Measurements from ENCODE around the gene PYROXD2. TPM values are rescaled to one million over a fixed set of nuclear protein-coding genes. Genes with fewer than 3 reads are reported as not detected.

The PYROXD2 gene
- total RNA-seq, 1 experiment from 2014 or later, result 7.0 TPM

GRCh38 chr10:98433371-98433770 is 18.4 kb upstream of the PYROXD2 start:
- CTCF ChIA-PET, result no interaction called here
- Mint-ChIP-seq H3K4me3 (ENCODE audit: low read depth, unreplicated experiment) (no peak overlapping the region), H3K4me1 (ENCODE audit: low read depth, unreplicated experiment) (peaks cover 8% of the 10 kb centered on the region), H3K9me3 (ENCODE audit: low read depth, unreplicated experiment) (no peaks in the 10 kb centered on the region), H3K36me3 (ENCODE audit: insufficient read depth, unreplicated experiment) (peaks cover 18% of the 10 kb centered on the region), H3K27ac (ENCODE audit: unreplicated experiment) (no peak overlapping the region), H3K27me3 (ENCODE audit: unreplicated experiment) (no peaks in the 10 kb centered on the region)
- DNase-seq, result no peak
- no peak for TF ChIP-seq CTCF (IDR thresholded peaks at IDR 0.05; ENCODE audit: unreplicated experiment)
- no TSS peak for BruUV-seq (replicated peaks)
- intact Hi-C loops (cut with micrococcal nuclease; ENCODE audit: unreplicated experiment), result no loop called here

- no TSS peak for BruUV-seq (replicated peaks)
- Mint-ChIP-seq H3K36me3 (ENCODE audit: insufficient read depth, unreplicated experiment) (peaks cover 15% of the 10 kb centered on the region), H3K4me3 (ENCODE audit: low read depth, unreplicated experiment) (no peak overlapping the region), H3K27ac (ENCODE audit: unreplicated experiment) (no peak overlapping the region), H3K27me3 (ENCODE audit: unreplicated experiment) (no peaks in the 10 kb centered on the region), H3K4me1 (ENCODE audit: low read depth, unreplicated experiment) (peaks cover 8% of the 10 kb centered on the region), H3K9me3 (ENCODE audit: low read depth, unreplicated experiment) (no peaks in the 10 kb centered on the region)
- intact Hi-C loops (cut with micrococcal nuclease; ENCODE audit: unreplicated experiment), result no loop called here
- no peak for TF ChIP-seq CTCF (IDR thresholded peaks at IDR 0.05; ENCODE audit: unreplicated experiment)
- CTCF ChIA-PET, result no interaction called here
- DNase-seq, result no peak
Observed at GRCh38 chr10:98432330-98432729, 17.3 kb upstream of the PYROXD2 start.

GRCh38 chr10:98431016-98431415 is 16.0 kb upstream of the PYROXD2 start:
- no TSS peak for BruUV-seq (replicated peaks)
- no peaks in the 10 kb centered on the region for H3K9me3 Mint-ChIP-seq (ENCODE audit: low read depth, unreplicated experiment)
- no peak for TF ChIP-seq CTCF (IDR thresholded peaks at IDR 0.05; ENCODE audit: unreplicated experiment)
- CTCF ChIA-PET, result no interaction called here
- H3K4me3 Mint-ChIP-seq (ENCODE audit: low read depth, unreplicated experiment), result no peak overlapping the region
- intact Hi-C loops (cut with micrococcal nuclease; ENCODE audit: unreplicated experiment), result no loop called here
- no peak overlapping the region for H3K27ac Mint-ChIP-seq (ENCODE audit: unreplicated experiment)
- H3K4me1 Mint-ChIP-seq (ENCODE audit: low read depth, unreplicated experiment), result peaks cover 8% of the 10 kb centered on the region
- no peak for DNase-seq
- no peaks in the 10 kb centered on the region for H3K27me3 Mint-ChIP-seq (ENCODE audit: unreplicated experiment)
- peaks cover 15% of the 10 kb centered on the region for H3K36me3 Mint-ChIP-seq (ENCODE audit: insufficient read depth, unreplicated experiment)

DNA sequence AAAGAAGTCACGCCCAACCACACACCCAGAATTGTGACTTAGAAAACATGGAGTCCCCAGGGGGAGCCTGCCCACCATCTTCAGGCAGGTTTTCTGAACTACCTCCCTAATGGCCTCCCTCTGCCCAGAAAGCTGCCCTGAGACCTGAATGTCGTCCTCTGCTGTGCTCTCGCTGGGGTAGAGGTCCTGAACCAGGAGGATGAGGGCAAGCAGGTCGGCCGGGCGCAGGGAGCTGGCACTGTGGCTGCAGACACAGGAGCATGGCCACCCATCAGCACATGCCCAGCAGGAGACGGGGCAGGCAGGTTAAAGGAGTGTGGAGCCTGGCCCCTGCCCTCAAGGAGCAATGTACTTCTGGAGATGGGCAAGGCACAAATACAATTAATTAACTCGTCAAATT is 15.4 kb upstream of the PYROXD2 start:
- no peaks in the 10 kb centered on the region for H3K9me3 Mint-ChIP-seq (ENCODE audit: low read depth, unreplicated experiment)
- no peak for TF ChIP-seq CTCF (IDR thresholded peaks at IDR 0.05; ENCODE audit: unreplicated experiment)
- H3K4me3 Mint-ChIP-seq (ENCODE audit: low read depth, unreplicated experiment), result no peak overlapping the region
- no TSS peak for BruUV-seq (replicated peaks)
- no peak overlapping the region for H3K27ac Mint-ChIP-seq (ENCODE audit: unreplicated experiment)
- intact Hi-C loops (cut with micrococcal nuclease; ENCODE audit: unreplicated experiment), result no loop called here
- no peak for DNase-seq
- CTCF ChIA-PET, result no interaction called here
- H3K4me1 Mint-ChIP-seq (ENCODE audit: low read depth, unreplicated experiment), result peaks cover 8% of the 10 kb centered on the region
- H3K27me3 Mint-ChIP-seq (ENCODE audit: unreplicated experiment), result no peaks in the 10 kb centered on the region
- H3K36me3 Mint-ChIP-seq (ENCODE audit: insufficient read depth, unreplicated experiment), result peaks cover 15% of the 10 kb centered on the region
